Measurements from ENCODE around the gene BMPER. TPM values are rescaled to one million over a fixed set of nuclear protein-coding genes. Genes with fewer than 3 reads are reported as not detected.

Gene BMPER
- total and polyA plus RNA-seq, 2 donors from 2014 or later, result 0.60 to 0.80 TPM

DNA sequence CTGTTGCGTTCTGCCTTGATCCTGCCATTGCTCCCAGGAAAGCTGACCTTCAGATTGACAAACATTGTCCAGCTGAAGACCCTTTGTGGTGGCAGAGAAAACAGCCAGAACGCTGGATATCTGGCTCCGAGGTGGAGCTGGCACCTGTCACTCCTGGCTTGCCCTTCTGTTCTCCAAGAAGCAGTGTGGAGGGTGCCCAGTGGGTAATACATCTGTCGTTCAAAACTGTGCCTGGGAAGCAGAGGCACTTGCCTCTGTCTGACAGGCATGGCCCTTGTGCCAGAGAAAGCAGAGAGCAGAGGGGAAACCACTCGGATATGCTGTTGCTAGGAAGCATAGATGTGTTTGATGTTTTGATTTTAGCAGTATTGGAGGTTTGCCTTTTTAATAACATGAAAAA, 231.4 kb downstream of the BMPER start:
- H3K9me3 ChIP-seq (ENCODE audit: control insufficient read depth in 2 of 3, insufficient read depth in 1 of 3, low read length in 3 of 3), result no peaks in the 10 kb centered on the region
- no peaks in the 10 kb centered on the region for H3K36me3 ChIP-seq (ENCODE audit: control insufficient read depth in 2 of 3, insufficient read depth in 3 of 3, low read length in 3 of 3)
- no peak overlapping the region for H3K4me3 ChIP-seq (ENCODE audit: low read length in 3 of 3)
- FAIRE-seq, result no peak
- DNase-seq, result no peak
- intact Hi-C loops (cut with DNase I), result no loop called here
- no peak overlapping the region for H3K27ac ChIP-seq (ENCODE audit: low read depth in 2 of 2, low read length in 2 of 2)
- no peak overlapping the region for H3K9ac ChIP-seq (ENCODE audit: low read length in 3 of 3)
- TF ChIP-seq, protein P1, sequence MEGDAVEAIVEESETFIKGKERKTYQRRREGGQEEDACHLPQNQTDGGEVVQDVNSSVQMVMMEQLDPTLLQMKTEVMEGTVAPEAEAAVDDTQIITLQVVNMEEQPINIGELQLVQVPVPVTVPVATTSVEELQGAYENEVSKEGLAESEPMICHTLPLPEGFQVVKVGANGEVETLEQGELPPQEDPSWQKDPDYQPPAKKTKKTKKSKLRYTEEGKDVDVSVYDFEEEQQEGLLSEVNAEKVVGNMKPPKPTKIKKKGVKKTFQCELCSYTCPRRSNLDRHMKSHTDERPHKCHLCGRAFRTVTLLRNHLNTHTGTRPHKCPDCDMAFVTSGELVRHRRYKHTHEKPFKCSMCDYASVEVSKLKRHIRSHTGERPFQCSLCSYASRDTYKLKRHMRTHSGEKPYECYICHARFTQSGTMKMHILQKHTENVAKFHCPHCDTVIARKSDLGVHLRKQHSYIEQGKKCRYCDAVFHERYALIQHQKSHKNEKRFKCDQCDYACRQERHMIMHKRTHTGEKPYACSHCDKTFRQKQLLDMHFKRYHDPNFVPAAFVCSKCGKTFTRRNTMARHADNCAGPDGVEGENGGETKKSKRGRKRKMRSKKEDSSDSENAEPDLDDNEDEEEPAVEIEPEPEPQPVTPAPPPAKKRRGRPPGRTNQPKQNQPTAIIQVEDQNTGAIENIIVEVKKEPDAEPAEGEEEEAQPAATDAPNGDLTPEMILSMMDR (IDR thresholded peaks at IDR 0.05; ENCODE audit: borderline replicate concordance, extremely low read depth, insufficient read depth), result no peak
- no peaks in the 10 kb centered on the region for H3K4me1 ChIP-seq (ENCODE audit: control insufficient read depth in 2 of 3, insufficient read depth in 2 of 3, low read depth in 1 of 3, low read length in 3 of 3)
- no peaks in the 10 kb centered on the region for H3K27me3 ChIP-seq (ENCODE audit: control insufficient read depth, insufficient read depth, low read length)

DNA sequence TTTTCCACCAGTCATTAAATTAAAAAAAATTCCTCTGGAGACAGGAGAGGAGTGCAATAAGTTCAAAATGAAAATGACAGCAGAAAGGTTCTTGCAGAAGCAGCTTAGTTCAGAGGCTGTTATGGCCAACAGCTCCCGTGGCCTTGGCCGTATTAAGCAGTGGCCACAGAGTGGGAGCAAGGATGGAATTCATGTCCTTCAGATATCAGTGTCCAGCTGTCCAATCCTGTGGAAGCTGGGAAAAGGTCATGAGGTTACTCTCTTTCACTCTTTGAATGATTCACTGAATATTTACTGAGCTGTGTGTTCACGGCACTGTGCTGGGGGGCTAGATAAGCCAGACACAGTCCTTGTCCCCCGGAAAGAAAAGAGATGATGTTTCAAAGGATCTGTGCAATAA, 231.8 kb downstream of the BMPER start:
- no peak for DNase-seq
- Histone ChIP-seq H3K4me3 (ENCODE audit: low read length in 3 of 3) (no peak overlapping the region), H3K27ac (ENCODE audit: low read depth in 2 of 2, low read length in 2 of 2) (no peak overlapping the region), H3K36me3 (ENCODE audit: control insufficient read depth in 2 of 3, insufficient read depth in 3 of 3, low read length in 3 of 3) (no peaks in the 10 kb centered on the region), H3K4me1 (ENCODE audit: control insufficient read depth in 2 of 3, insufficient read depth in 2 of 3, low read depth in 1 of 3, low read length in 3 of 3) (no peaks in the 10 kb centered on the region), H3K27me3 (ENCODE audit: control insufficient read depth, insufficient read depth, low read length) (no peaks in the 10 kb centered on the region), H3K9me3 (ENCODE audit: control insufficient read depth in 2 of 3, insufficient read depth in 1 of 3, low read length in 3 of 3) (no peaks in the 10 kb centered on the region), H3K9ac (ENCODE audit: low read length in 3 of 3) (no peak overlapping the region)
- intact Hi-C loops (cut with DNase I), result no loop called here
- no peak for FAIRE-seq
- TF ChIP-seq, protein P1 (IDR thresholded peaks at IDR 0.05; ENCODE audit: borderline replicate concordance, extremely low read depth, insufficient read depth), result no peak

DNA sequence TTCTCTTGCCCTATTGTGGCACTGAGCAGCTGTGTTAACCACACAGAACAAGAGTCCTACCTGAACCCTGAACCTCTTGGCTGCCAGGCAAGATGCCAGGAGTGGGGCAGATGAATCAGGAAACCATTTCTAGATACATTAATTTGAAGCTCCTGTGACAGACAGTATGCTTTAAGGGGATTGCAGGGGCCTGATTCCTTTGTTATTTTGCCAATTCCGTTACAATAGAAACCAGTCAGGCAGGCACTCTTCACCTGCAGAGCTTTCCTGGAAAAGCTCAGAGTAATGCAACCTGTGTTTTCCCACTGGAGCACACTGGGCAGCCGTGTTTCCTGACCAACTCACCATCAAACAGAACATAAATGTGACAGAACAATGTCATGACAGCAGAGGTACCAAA, 233.1 kb downstream of the BMPER start:
- Histone ChIP-seq H3K27ac (ENCODE audit: low read depth in 2 of 2, low read length in 2 of 2) (no peak overlapping the region), H3K9ac (ENCODE audit: low read length in 3 of 3) (no peak overlapping the region), H3K9me3 (ENCODE audit: control insufficient read depth in 2 of 3, insufficient read depth in 1 of 3, low read length in 3 of 3) (no peaks in the 10 kb centered on the region), H3K27me3 (ENCODE audit: control insufficient read depth, insufficient read depth, low read length) (no peaks in the 10 kb centered on the region), H3K4me3 (ENCODE audit: low read length in 3 of 3) (no peak overlapping the region), H3K36me3 (ENCODE audit: control insufficient read depth in 2 of 3, insufficient read depth in 3 of 3, low read length in 3 of 3) (no peaks in the 10 kb centered on the region), H3K4me1 (ENCODE audit: control insufficient read depth in 2 of 3, insufficient read depth in 2 of 3, low read depth in 1 of 3, low read length in 3 of 3) (no peaks in the 10 kb centered on the region)
- DNase-seq (no peak), FAIRE-seq (no peak)
- intact Hi-C loops (cut with DNase I), result no loop called here
- TF ChIP-seq, protein P1 (IDR thresholded peaks at IDR 0.05; ENCODE audit: borderline replicate concordance, extremely low read depth, insufficient read depth), result no peak

DNA sequence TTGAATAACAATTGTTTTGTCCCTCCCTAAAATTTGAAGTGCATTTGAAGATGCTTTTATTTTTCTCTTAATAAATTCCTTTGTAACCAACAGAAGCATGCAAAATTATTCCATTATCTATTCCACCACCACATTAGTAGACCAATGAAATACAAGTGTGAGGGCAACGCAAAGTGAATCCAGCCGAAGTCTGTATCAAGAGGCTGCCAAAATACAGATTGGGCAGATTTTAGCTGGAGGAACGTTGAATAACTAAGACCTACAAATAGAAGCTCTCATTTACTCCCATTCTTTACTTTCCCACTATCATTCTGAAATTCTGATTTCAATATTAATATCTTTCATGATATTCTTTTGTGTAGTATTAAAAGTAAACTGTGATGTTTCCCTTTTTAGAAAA, 233.7 kb downstream of the BMPER start:
- Histone ChIP-seq H3K9me3 (ENCODE audit: control insufficient read depth in 2 of 3, insufficient read depth in 1 of 3, low read length in 3 of 3) (no peaks in the 10 kb centered on the region), H3K4me3 (ENCODE audit: low read length in 3 of 3) (no peak overlapping the region), H3K27ac (ENCODE audit: low read depth in 2 of 2, low read length in 2 of 2) (no peak overlapping the region), H3K9ac (ENCODE audit: low read length in 3 of 3) (no peak overlapping the region), H3K27me3 (ENCODE audit: control insufficient read depth, insufficient read depth, low read length) (no peaks in the 10 kb centered on the region), H3K36me3 (ENCODE audit: control insufficient read depth in 2 of 3, insufficient read depth in 3 of 3, low read length in 3 of 3) (no peaks in the 10 kb centered on the region), H3K4me1 (ENCODE audit: control insufficient read depth in 2 of 3, insufficient read depth in 2 of 3, low read depth in 1 of 3, low read length in 3 of 3) (no peaks in the 10 kb centered on the region)
- intact Hi-C loops (cut with DNase I), result no loop called here
- no peak for DNase-seq
- TF ChIP-seq, protein P1 (IDR thresholded peaks at IDR 0.05; ENCODE audit: borderline replicate concordance, extremely low read depth, insufficient read depth), result no peak
- no peak for FAIRE-seq
